ENCODE data around the gene KRTAP20-1.

DNA sequence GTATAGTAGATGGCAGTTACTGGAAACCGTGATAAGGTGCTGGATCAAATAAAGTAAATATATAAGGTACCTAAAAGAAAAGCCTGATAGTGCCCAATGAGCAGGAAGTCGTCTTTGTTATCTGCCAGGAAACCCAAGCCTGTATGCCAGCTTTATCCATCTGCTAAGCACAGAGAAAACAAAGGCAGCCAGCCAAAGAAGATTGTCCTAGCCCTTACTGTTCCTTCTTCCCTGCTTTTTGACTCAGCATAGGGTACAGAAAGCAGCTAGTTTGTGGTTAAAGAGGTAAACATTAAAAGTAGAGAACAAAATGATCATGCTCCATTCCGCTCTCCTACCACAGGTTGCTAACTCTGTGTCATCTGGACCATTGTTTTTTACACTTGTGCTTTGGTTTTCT lies 36.1 kb upstream of the KRTAP20-1 start:
- TF ChIP-seq EZH2 (IDR thresholded peaks at IDR 0.05) (no peak), POLR2AphosphoS5 (IDR thresholded peaks at IDR 0.05; ENCODE audit: borderline replicate concordance, low read depth, low read length) (no peak), FOXP2 (optimal IDR thresholded peaks at IDR 0.05; ENCODE audit: control extremely low read depth, extremely low read length, insufficient read depth) (no peak)
